GM19239 (cell line): ENCODE data around the gene MAP2K5.
A peak's percentile ranks its signal among the peaks of the same experiment; 100 is the strongest.

ENCODE experiments used
- DNase-seq: peaks from one replicate; pipeline ENCODE4 v3.0.0; 2011; ENCODE audit warnings: low spot score; ENCODE audit not compliant: insufficient read length
- FAIRE-seq: peaks from 2 replicates; lab custom pipeline; 2011; peaks lifted over from hg19 to GRCh38; lab: Jason Lieb, UNC

The MAP2K5 gene

GRCh38 chr15:67771189-67771800 is 228.8 kb downstream of the MAP2K5 start:
- FAIRE-seq (no peak), DNase-seq (no peak)

GRCh38 chr15:67774626-67775025 is 232.1 kb downstream of the MAP2K5 start:
- FAIRE-seq (no peak), DNase-seq (no peak)

DNA sequence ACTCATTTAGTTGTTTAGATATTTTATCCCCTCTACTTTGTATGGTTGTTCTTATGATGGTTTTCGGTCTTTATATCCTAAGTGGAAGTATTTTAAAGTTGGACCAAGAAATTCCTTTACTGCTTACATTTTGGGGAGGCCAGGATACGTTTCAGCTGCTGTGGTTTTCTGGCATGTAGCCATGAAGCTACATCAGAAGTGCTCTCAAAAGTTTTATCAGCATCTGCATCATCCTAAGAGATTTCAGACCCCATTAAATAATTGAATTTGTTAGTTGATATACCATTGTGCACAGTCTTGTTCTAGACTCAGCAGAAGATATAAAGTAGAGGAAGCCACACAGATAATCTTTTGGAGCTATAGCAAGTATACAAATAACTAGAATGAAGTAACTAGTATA is 232.7 kb downstream of the MAP2K5 start:
- FAIRE-seq (no peak), DNase-seq (no peak)

- DNase-seq = no peak
- FAIRE-seq = no peak
Observed at GRCh38 chr15:67775998-67776397, 233.5 kb downstream of the MAP2K5 start.

DNA sequence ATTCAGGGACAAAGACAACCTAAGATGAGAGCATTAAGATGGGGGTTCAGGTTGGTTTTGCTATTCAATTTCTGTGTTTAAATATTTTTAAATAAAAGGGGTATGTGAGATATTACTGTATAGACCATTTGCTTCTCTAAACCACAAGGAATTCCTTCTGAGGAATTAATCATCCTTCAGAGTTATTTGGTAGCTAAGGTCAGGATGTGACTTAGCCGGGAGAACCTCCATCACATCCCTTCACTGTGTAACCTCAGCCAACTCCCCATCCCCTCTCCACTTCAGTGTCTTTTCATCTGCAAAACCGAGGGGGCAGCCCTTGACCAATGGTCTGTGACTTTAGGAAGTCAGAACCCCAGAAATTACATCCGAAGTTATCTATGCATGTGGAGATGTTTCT is 234.1 kb downstream of the MAP2K5 start:
- no peak for FAIRE-seq
- DNase-seq = no peak

DNA sequence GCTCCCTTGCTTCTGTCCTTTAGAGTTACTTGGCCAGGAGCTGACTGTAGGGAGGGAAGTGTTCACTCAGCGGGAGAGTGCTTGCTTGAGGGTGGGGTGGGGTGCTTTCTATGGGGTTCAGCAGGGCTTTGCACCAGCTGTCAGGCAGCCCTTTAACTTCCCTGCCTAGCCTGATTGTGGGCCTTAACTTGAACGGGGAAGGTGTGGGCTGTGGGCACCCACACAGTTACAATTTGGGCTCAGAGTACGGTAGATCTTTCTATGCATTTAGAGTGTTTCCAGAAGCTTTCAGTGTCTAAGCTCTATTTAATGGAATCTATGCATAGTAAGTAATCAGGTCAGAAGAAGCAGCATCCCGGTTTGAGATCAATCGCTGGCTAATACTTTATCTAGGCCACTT is 234.6 kb downstream of the MAP2K5 start:
- no peak for DNase-seq

DNA sequence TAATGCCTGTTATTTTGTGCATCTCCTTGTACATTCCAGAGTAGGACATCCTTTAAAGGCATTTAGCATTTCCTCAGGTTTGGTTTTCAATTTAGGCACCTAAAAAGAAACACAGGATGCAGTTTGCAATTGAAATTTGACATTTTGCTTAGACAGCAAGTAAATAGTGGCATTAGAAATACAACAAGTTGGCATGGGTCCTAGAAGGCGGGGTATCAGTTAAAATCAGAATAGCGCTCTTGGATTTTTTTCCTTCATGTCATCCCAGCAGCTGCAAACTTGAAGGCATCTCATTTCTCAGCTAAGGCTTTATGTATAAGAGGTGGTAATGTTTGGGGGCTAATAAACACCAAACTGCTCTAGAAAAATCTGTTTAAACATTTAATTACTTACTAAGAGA is 235.3 kb downstream of the MAP2K5 start:
- FAIRE-seq = no peak
- DNase-seq = no peak

More for the DNA sequence above, 234.6 kb downstream of the MAP2K5 start:
- FAIRE-seq = no peak

DNA sequence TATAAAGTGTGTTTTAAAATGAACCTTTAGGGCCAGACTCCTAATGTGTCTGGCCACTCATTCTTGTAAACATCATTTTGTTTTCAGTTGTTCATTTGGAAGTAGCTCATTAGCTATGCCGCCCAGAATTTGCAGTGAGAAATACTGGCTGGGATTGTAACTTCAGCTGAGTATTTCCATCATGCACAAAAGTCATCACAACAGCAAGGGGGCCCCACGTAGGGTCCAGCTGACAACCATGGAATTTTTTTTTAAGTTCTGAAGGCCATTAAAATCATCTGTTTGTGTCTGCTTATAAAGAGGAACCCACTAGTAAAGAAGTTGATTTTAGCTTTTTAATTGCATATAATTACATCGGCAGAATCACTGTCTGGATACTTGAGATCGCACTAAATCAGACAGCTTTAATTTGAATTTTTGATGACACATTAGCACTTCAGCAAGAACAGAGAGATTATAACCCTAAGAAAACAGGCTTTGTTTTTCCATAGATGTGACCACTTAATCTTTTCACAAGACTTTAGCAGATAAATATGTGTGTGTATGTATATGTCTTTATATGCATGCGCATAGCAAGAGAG is 236.6 kb downstream of the MAP2K5 start:
- no peak for FAIRE-seq

DNA sequence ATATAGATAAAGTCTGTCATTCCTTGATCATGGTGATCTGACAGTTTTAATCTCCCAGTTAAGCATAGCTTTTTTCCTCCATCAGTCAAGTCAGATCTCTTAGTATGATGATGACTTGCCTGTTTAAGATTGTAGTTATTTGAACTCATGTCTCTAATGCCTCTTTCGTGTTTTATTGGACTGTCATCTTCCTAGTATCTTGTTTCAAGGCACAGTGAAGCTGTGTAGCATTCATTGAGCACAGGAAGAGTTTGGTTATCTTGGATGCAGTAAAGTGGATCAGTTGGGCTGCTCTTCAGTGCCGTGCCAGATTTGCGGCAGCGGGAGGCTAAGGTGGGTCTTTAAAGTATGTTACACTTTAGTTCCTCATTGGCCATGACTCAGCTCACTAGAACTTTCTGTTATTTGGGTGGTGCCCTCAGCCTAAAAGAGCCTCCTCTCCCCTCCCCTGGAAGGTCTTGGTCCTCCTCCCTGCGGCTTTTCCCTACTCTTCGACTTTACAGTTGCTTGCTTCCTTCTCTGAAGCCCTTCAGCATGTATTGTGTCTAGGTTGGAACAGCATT is 237.1 kb downstream of the MAP2K5 start:
- no peak for DNase-seq
- FAIRE-seq = no peak

More for the DNA sequence above, 236.6 kb downstream of the MAP2K5 start:
- no peak for DNase-seq

GRCh38 chr15:67781061-67781460 is 238.6 kb downstream of the MAP2K5 start:
- FAIRE-seq (no peak), DNase-seq (no peak)

DNA sequence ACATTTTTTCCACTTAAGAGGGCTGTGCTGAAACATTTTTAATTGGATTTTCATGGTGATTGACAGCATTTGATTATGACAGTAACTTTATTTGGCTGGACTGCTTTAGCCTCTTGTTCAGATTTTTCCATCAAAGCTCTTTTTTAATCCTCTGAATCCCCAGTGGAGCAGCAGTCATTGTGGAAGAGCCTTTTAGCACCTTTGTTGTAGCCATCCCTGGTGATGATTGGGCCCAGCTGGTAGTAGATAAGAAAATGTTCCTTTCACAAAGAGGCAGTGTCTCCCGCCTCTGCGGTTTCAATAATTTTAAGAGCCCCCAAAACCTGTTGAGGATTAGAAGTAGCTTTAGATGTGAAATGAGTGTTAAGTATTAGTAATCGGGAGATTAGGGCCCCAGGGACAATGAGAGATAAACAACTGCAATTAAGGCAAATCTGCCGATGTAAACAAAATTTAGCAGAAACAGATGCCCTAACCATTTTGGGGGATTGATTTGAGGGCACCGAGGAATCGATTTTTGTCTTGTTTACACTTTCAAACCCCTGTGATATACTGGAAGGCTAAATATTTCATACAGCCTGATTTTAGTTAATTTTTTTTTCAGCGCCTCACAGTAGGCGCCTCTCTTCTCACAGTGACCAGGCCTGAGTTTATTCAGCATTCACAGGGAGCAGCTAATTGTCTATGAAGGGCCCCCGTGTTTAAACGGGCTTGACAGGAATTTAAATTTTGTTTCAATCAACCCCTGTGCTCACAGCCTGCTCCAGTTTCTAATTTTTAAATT is 239.6 kb downstream of the MAP2K5 start:
- DNase-seq (no peak), FAIRE-seq (no peak)

DNA sequence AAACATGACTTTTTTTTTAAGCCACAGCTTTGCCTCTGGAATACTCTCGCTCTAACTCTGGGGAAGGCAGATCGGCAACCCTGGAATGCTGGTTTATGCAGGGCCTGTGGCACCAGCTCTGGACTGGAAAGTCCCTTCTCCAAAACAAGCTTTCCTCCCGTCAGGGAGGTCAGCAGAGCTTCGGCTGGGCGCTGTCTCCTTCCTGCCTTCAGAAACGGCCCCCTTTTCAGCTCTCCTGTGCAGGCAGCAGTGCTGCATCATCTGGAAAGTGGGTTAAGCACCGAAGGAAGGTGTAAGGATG is 240.1 kb downstream of the MAP2K5 start:
- DNase-seq = no peak
- no peak for FAIRE-seq

DNA sequence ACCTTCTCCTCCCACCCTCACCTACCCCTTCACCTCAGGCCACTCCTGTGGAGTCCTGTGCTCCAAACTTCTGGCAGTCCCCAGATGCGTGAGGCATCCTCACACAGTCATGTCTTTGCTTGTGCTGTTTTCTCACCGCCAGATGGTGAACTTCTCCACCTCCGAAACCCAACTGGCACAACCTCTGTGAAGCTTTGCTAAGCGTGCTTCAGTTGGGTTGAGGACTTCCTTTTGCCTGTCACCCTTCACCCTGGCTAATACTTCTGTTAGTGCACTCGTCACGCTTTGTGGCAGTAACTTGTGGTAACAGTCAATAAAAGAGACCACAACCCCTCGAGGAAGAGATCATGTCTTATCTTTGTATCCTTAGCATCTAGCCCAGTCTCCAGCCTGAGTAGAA is 240.8 kb downstream of the MAP2K5 start:
- peak; percentile 44 for DNase-seq
- peak; percentile 98 for FAIRE-seq

DNA sequence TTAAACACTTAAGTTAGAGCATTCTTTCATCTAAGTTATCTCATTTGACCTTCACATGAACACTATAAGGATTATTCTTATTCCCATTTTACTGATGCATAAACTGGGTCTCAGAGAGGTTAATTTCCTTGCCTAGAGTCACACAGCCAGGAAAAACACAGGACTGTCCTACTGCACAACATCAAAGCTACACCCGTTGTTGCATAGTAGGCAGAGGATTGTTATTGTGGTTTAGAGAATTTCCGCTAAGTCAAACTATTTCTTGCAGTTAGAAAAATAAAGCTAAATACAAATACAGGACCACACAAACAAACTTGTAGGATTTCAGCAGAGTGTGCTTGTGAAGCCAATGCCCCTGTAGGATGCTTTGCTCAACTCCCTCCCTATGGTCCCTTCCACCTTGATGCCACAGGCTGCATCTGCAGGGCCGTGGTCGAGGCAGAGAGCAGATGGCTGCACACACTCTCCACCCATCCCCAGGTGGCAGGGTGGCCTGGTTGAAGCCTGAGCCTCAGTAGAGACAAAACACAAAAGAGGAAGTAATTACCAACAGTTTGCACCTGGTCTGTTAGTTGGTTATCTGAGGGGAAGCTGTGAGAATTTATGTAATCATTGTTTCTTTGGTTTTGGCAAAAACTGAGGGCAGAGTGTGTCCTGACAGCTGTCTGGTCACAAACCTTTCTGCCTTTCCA is 241.7 kb downstream of the MAP2K5 start:
- DNase-seq (peak; percentile 54), FAIRE-seq (peak; percentile 98)

- DNase-seq (no peak), FAIRE-seq (no peak)
Observed at GRCh38 chr15:67784856-67785430, 242.4 kb downstream of the MAP2K5 start.

DNA sequence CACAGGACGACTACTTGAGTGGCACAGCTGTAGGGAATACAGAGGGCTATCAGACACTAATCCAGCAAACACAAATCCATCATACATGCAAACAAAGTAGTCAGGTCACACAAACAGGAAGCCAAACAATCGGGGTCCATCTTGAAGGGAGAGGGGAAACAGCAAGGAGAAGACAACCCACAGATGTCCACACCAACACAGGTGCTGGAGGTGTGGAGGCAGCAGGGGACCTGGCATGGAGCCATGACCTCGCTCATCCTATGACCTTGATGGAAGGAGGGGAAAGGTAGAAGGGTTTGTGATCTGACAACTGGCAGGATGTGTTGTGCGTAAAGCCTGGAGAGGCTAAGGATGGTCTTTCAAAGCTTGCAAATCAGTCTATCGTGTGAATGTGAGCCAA is 242.9 kb downstream of the MAP2K5 start:
- no peak for DNase-seq
- FAIRE-seq = no peak

GRCh38 chr15:67786646-67787045 is 244.1 kb downstream of the MAP2K5 start:
- no peak for DNase-seq
- no peak for FAIRE-seq

DNA sequence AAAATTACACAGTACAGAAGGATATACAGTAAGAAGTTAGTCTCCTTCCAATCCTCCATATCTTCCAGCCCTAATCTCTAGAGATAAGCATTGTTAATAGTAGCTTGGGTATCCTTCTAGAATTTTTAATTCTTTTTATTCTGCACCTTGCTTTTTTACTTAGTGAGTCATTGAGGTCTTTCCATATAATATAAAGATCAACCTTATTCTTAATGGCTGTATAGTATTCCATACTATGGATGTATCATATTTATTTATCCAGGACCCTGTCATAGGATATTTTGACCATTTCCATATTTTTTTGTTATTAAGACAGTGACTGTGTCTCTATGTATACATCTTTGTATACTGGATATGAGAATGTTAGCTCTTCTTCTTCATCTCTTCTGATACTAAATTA is 246.5 kb downstream of the MAP2K5 start:
- DNase-seq = no peak
- no peak for FAIRE-seq

- FAIRE-seq (peak; percentile 14), DNase-seq (no peak)
Observed at GRCh38 chr15:67790610-67791319, 248.3 kb downstream of the MAP2K5 start.
